Measurements from ENCODE around the gene LRIG1.

LRIG1 gene

GRCh38 chr3:66348704-66349103 lies 152.1 kb downstream of the LRIG1 start:
- no peak overlapping the region for H3K27ac ChIP-seq
- no peaks in the 10 kb centered on the region for H3K27me3 ChIP-seq
- no peaks in the 10 kb centered on the region for H3K36me3 ChIP-seq
- no peaks in the 10 kb centered on the region for H3K9me3 ChIP-seq
- H3K4me1 ChIP-seq (ENCODE audit: control insufficient read depth in 1 of 2, insufficient read depth in 1 of 2, low read depth in 1 of 2, low read length in 1 of 2) = peaks cover 0 to 4% of the 10 kb centered on the region in 2 experiments
- TF ChIP-seq CTCF (IDR thresholded peaks at IDR 0.05) = no peak
- H3K4me3 ChIP-seq (ENCODE audit: low read depth in 1 of 2, low read length in 1 of 2) = no peak overlapping the region

GRCh38 chr3:66344848-66345578 lies 155.8 kb downstream of the LRIG1 start:
- H3K27me3 ChIP-seq = no peaks in the 10 kb centered on the region
- H3K9me3 ChIP-seq = no peaks in the 10 kb centered on the region
- no peak overlapping the region for H3K27ac ChIP-seq
- H3K4me3 ChIP-seq (ENCODE audit: low read depth in 1 of 2, low read length in 1 of 2) = no peak overlapping the region
- no peak for TF ChIP-seq CTCF (IDR thresholded peaks at IDR 0.05)
- peaks cover 0 to 4% of the 10 kb centered on the region in 2 experiments for H3K4me1 ChIP-seq (ENCODE audit: control insufficient read depth in 1 of 2, insufficient read depth in 1 of 2, low read depth in 1 of 2, low read length in 1 of 2)
- H3K36me3 ChIP-seq = no peaks in the 10 kb centered on the region

- no peaks in the 10 kb centered on the region for H3K9me3 ChIP-seq
- no peak overlapping the region for H3K27ac ChIP-seq
- no peak for TF ChIP-seq CTCF (IDR thresholded peaks at IDR 0.05)
- H3K4me3 ChIP-seq (ENCODE audit: low read depth in 1 of 2, low read length in 1 of 2) = no peak overlapping the region
- H3K4me1 ChIP-seq (ENCODE audit: control insufficient read depth in 1 of 2, insufficient read depth in 1 of 2, low read depth in 1 of 2, low read length in 1 of 2) = peaks cover 0 to 4% of the 10 kb centered on the region in 2 experiments
- H3K36me3 ChIP-seq = no peaks in the 10 kb centered on the region
- H3K27me3 ChIP-seq = no peaks in the 10 kb centered on the region
Measured at GRCh38 chr3:66344391-66344811, 156.4 kb downstream of the LRIG1 start.

- Histone ChIP-seq H3K36me3 (no peaks in the 10 kb centered on the region), H3K9me3 (no peaks in the 10 kb centered on the region), H3K27me3 (no peaks in the 10 kb centered on the region), H3K4me3 (ENCODE audit: low read depth in 1 of 2, low read length in 1 of 2) (no peak overlapping the region), H3K27ac (no peak overlapping the region), H3K4me1 (ENCODE audit: control insufficient read depth in 1 of 2, insufficient read depth in 1 of 2, low read depth in 1 of 2, low read length in 1 of 2) (peaks cover 0 to 4% of the 10 kb centered on the region in 2 experiments)
- TF ChIP-seq CTCF (IDR thresholded peaks at IDR 0.05) = no peak
Measured at GRCh38 chr3:66342717-66343356, 158.0 kb downstream of the LRIG1 start.

GRCh38 chr3:66338927-66339326 lies 161.9 kb downstream of the LRIG1 start:
- no peak overlapping the region for H3K4me3 ChIP-seq (ENCODE audit: low read depth in 1 of 2, low read length in 1 of 2)
- H3K4me1 ChIP-seq (ENCODE audit: control insufficient read depth in 1 of 2, insufficient read depth in 1 of 2, low read depth in 1 of 2, low read length in 1 of 2) = no peaks in the 10 kb centered on the region
- TF ChIP-seq CTCF (IDR thresholded peaks at IDR 0.05) = no peak
- no peaks in the 10 kb centered on the region for H3K27me3 ChIP-seq
- H3K9me3 ChIP-seq = no peaks in the 10 kb centered on the region
- H3K36me3 ChIP-seq = no peaks in the 10 kb centered on the region
- no peak overlapping the region for H3K27ac ChIP-seq

Measured in neutrophil (primary cell).